Measurements from ENCODE around the gene SFPQ.
"Not testable (repeated sequence)": the region's sequence is repeated elsewhere in the genome, so short reads cannot be mapped to it uniquely, and the experiment has no call there.

Gene SFPQ

GRCh38 chr1:35192853-35193664 is at the start of gene SFPQ:
SFPQ (minus strand) TSS chr1:35193145; CDS start chr1:35193049, 96 bp downstream.
- DNase-seq (ENCODE audit: low spot score), result peak; percentile 99

- DNase-seq (ENCODE audit: low spot score), result not testable (repeated sequence)
Observed at GRCh38 chr1:35236772-35237171, 43.8 kb upstream of the SFPQ start.

- no peak for DNase-seq (ENCODE audit: low spot score)
Observed at GRCh38 chr1:35231287-35231686, 38.3 kb upstream of the SFPQ start.

GRCh38 chr1:35229587-35230360 is 36.8 kb upstream of the SFPQ start:
- no peak for DNase-seq (ENCODE audit: low spot score)

GRCh38 chr1:35226546-35226945 is 33.6 kb upstream of the SFPQ start:
- DNase-seq (ENCODE audit: low spot score), result no peak

- no peak for DNase-seq (ENCODE audit: low spot score)
Observed at GRCh38 chr1:35223084-35223630, 30.2 kb upstream of the SFPQ start.

GRCh38 chr1:35222322-35223083 is 29.6 kb upstream of the SFPQ start:
- no peak for DNase-seq (ENCODE audit: low spot score)

- DNase-seq (ENCODE audit: low spot score), result peak; percentile 36
Observed at GRCh38 chr1:35220976-35221375, 28.0 kb upstream of the SFPQ start.

GRCh38 chr1:35215346-35215745 is 22.4 kb upstream of the SFPQ start:
- no peak for DNase-seq (ENCODE audit: low spot score)

GRCh38 chr1:35211120-35211414 is 18.1 kb upstream of the SFPQ start:
- DNase-seq (ENCODE audit: low spot score), result no peak

GRCh38 chr1:35210321-35211119 is 17.6 kb upstream of the SFPQ start:
- no peak for DNase-seq (ENCODE audit: low spot score)

- DNase-seq (ENCODE audit: low spot score), result no peak
Observed at GRCh38 chr1:35203295-35203694, 10.3 kb upstream of the SFPQ start.

- peak; percentile 87 for DNase-seq (ENCODE audit: low spot score)
Observed at GRCh38 chr1:35202048-35202719, 9.2 kb upstream of the SFPQ start.

- DNase-seq (ENCODE audit: low spot score), result no peak
Observed at GRCh38 chr1:35201631-35202030, 8.7 kb upstream of the SFPQ start.

- peak; percentile 85 for DNase-seq (ENCODE audit: low spot score)
Observed at GRCh38 chr1:35192056-35192852, 691 bp downstream of the SFPQ start.

GRCh38 chr1:35191429-35192055 is 1.4 kb downstream of the SFPQ start:
- no peak for DNase-seq (ENCODE audit: low spot score)

- DNase-seq (ENCODE audit: low spot score), result peak; percentile 63
Observed at GRCh38 chr1:35190784-35191183, 2.2 kb downstream of the SFPQ start.

- DNase-seq (ENCODE audit: low spot score), result no peak
Observed at GRCh38 chr1:35188578-35189392, 4.2 kb downstream of the SFPQ start.

GRCh38 chr1:35187816-35188342 is 5.1 kb downstream of the SFPQ start:
- no peak for DNase-seq (ENCODE audit: low spot score)

Measured in RKO (cell line).